HG03378 (cell line): ENCODE measurements around the gene RAB3C.

Experiments used
- ATAC-seq: cut with Tn5 transposase; IDR thresholded peaks from one replicate; pipeline ENCODE4 v1.9.1; 2021; ENCODE audit warnings: mild to moderate bottlenecking, moderate library complexity; ENCODE audit not compliant: unreplicated experiment

Gene RAB3C

GRCh38 chr5:58813855-58814254 lies 231.0 kb downstream of the RAB3C start:
- ATAC-seq = no peak

DNA sequence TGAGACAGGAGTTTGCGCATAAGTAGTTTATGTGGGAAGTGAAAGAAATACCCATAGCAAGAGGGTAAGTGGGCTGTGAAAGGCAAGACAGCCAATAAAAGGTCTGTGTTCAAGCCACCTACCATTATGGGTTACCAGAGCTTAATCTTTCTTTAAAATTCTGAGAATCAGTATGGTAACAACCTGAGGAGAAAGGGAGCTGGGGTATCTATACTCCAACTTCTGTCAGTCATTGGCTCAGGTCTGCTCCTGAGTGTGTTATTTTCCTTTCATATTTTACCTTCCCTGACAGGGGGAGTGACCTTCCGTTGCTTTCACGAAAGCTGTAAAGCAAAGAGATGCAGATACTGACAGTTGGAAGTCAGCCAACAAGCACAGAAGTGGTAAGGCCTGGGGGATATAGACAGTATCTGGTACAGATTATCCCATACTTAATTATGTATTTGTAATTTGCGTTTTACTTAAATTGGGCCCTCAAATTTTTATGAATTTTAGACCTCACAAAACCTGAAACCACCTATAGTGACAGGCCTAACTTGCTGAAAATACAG lies 233.4 kb downstream of the RAB3C start:
- ATAC-seq = no peak

DNA sequence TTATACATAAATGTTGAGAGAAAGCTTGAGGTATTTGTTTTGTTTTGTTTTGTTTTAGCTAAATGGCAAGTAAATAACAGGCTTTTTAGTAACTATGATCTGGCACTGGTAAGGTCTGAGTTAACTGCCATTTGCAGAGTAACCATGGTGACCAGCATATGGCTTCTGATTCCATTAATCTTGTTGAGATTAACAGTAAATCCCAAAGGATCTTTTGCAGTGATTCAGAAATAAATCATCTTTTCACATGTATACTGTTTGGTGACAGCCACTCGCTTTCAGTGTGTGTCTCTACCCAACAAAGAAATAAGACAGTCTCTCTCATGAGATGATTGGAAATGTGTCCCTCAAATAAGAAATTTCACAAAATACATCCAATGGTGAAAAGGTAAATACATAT lies 235.6 kb downstream of the RAB3C start:
- no peak for ATAC-seq

DNA sequence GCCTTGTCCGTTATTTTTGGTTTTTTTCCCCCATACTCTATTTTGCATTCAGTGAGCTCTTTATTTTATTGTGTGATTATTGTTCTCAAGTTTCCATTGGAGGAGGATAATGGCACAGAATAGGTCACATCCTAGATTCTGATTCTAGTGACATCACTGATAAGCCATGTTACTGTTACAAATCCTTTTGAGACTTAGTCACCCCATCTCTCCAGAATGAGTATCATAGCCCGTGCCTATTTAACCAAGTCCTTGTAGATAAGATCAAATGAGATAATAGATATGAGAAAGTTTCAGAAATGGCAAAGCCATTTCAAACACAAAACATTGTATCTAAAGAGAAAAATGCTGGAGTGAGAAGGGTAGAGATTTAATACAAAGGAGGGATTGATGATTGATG lies 242.6 kb downstream of the RAB3C start:
- no peak for ATAC-seq

DNA sequence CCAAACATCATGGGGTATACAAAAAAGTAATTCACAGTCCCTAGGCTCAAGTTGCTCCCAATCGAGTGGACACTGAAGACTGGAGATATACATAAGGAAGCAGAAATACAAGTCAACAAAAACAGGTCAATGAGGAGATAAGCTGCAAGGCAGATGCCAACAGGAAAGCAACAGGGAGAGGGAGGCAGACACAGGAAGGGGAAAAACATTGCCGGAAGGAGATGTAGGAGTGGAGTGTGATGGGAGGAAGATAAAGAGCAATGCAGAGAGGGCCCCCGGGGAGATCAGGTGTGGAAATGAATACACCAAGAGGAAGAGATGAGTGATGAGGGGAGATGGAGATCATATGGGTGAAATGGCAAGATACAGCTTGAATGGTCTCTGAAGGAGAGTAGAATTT lies 243.0 kb downstream of the RAB3C start:
- ATAC-seq = no peak

DNA sequence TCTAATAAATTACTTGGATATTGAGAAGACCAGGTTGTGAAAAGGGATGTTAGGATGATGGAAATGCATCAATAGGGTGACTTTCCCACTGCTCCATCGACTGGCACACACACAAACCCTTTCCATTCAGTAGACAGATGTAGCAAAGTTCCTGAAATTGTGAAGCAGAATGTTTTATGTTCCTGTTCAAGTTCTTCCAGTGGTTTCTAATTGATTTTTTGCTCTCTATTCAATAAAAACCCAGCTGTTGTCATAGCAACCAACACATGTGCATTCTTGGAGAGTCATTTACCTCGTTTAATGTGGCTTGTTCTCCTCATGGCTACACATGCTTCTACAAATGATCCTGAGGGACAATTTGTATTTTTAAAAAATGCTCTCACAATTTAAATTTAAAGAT lies 244.6 kb downstream of the RAB3C start:
- no peak for ATAC-seq

- no peak for ATAC-seq
Observed at GRCh38 chr5:58828258-58828657, 245.4 kb downstream of the RAB3C start.

DNA sequence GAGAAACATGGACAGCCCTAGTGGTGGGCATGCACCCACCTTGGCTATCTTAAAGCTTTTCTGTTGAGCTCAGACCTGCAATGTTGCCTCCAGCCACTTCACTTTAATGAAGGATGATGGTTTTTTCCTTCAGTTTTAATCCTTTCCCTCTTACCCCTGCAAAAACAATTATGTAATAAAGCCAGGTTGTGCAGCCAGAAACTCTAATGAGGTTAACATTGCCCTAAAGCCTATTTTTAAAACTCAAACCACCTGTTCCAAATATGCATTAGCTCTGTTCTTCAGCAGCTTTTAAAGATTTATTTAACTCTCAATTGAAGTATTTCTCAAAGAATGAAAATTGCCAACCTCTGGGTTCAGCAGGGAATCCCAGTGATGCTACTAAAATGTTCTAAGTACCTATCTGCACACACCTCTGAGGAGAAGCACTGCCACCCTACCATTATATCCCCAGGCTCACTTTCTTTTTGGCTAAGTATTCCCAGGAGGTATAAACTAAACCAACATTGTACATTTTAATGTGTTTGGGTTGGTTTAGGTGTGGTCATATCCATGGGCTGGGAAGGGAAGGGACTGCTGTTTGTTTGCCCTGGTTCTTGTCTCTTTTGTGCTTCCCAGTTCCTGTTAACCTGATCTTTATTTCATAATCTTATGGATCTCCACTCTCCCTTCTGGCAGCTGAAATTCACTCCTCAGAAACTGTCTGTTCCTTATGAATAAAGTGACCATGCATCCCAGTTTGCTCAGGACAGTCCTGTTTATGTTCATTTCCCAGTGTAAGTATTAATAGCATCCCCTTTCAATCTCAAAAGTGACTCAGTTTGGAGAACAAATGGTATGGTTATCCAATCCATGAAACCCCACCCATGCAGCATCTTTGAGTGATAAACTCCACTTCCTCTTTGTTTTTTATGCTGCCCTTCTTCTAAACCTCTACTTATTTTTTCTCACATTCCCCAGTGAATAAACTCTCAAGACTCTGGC lies 251.7 kb downstream of the RAB3C start:
- ATAC-seq = no peak

GRCh38 chr5:58836351-58836750 lies 253.5 kb downstream of the RAB3C start:
- ATAC-seq = no peak

DNA sequence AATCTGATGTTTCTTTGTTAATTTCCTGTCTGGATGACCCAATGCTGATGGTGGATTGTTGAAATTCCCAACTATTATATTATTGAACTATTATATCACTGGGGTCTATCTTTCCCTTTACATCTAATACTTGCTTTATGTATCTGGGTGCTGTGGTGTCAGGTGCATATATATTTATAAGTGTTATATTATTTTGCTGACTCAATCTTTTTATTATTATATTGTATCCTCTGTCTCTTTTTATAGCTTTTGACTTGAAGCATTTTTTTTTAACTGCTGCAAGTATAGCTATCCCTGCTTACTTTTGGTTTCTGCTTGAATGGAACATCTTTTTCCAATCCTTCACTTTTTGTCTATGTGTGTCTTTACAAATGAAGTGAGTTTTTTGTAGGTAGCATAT lies 255.9 kb downstream of the RAB3C start:
- ATAC-seq = no peak

GRCh38 chr5:58842852-58843251 lies 260.0 kb downstream of the RAB3C start:
- ATAC-seq = no peak

- no peak for ATAC-seq
Observed at GRCh38 chr5:58844395-58844794, 261.5 kb downstream of the RAB3C start.

DNA sequence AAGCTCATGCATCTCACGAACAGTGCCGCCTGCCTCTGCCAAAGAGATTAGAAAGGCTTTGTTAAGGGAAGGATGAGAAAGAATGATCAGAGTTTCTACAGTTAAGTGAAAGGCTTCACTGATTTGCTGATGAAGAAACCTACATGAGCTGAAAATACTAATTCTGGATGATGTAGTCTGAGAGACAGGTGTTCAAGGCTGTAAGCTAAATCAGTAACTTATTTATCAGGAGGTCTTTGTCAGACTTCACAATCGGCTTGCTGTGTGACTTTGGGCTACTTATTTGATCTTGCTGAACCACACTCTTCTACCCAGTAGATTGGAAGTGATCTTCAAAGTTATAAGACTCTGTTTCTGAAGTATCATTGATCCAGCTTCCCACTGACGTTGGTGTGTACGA lies 264.2 kb downstream of the RAB3C start:
- ATAC-seq = no peak

- ATAC-seq = no peak
Observed at GRCh38 chr5:58849223-58849622, 266.3 kb downstream of the RAB3C start.

GRCh38 chr5:58849921-58850667 lies 267.2 kb downstream of the RAB3C start:
- no peak for ATAC-seq

GRCh38 chr5:58851153-58851552 lies 268.3 kb downstream of the RAB3C start:
- ATAC-seq = no peak

- no peak for ATAC-seq
Observed at GRCh38 chr5:58851571-58851970, 268.7 kb downstream of the RAB3C start.

GRCh38 chr5:58852566-58852965 lies 269.7 kb downstream of the RAB3C start:
- no peak for ATAC-seq

DNA sequence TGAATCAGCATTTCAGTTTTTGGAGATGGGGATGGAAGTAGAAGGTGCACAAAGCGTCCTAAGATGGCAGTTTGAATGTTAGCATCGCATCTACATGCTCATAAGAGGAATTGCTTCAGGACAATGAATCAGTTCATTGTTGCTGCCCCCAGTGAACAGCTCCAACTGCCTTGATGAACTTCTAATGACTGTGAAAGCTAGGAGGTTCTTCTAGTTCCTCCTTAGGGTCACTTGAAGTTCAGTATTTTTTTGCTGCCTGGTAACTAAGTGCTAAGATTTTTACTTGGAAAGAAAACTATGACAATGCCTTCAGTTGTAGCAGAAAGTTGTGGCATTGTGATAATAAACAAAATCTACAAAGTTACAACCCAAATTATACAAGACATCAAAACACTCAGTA lies 271.6 kb downstream of the RAB3C start:
- no peak for ATAC-seq

DNA sequence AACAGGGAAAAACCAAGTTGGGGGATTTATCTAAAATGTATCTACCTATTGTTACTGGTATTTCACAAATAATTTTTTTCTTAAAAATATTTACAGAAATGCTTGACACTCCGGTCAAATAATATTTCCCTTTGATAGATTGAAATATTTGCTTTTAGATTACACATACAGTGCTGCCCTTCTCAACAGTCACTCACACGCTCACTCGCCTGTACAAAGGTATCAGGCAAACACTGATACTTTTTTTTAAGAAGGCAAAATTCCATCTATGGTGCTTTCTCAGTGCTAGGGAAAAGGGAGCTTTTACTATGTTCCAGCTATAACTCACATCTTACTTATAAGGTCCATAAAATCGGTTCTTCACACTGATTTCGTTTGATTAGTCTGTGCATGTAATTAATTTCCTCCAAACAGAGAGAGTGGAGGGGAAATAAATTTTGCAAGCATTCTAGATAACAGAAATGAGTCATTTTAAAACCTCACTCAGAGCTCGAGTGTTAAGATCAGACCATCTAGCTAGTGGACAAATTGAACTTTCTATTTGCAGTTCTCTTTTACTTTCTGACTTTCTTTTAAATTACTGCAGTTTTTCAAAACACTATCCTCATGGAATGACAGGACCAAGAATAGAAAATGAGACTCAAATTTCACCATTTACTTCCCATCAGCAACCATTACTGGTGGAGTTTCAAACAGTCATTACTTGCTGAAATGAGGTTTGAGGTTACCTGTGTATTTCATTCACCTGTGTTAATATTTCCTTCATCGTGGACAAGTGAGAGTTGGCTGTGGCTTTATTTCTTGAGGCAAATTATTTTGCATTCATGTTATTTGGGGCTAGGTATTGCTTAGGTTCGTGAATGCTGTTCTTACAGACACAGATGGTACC lies 273.2 kb downstream of the RAB3C start:
- ATAC-seq = peak; percentile 59

- ATAC-seq = no peak
Observed at GRCh38 chr5:58857609-58858008, 274.7 kb downstream of the RAB3C start.
